Activated naive CD4-positive, alpha-beta T cell treated with Interleukin-2 at 50 U/mL for 16 hours (primary cell): ENCODE measurements around the gene ECT2.
"Not testable (repeated sequence)": the region's sequence is repeated elsewhere in the genome, so short reads cannot be mapped to it uniquely, and the experiment has no call there.

Experiments used
- DNase-seq: peaks from one replicate; pipeline ENCODE4 v3.0.0-alpha.2; 2020

Gene ECT2, protein sequence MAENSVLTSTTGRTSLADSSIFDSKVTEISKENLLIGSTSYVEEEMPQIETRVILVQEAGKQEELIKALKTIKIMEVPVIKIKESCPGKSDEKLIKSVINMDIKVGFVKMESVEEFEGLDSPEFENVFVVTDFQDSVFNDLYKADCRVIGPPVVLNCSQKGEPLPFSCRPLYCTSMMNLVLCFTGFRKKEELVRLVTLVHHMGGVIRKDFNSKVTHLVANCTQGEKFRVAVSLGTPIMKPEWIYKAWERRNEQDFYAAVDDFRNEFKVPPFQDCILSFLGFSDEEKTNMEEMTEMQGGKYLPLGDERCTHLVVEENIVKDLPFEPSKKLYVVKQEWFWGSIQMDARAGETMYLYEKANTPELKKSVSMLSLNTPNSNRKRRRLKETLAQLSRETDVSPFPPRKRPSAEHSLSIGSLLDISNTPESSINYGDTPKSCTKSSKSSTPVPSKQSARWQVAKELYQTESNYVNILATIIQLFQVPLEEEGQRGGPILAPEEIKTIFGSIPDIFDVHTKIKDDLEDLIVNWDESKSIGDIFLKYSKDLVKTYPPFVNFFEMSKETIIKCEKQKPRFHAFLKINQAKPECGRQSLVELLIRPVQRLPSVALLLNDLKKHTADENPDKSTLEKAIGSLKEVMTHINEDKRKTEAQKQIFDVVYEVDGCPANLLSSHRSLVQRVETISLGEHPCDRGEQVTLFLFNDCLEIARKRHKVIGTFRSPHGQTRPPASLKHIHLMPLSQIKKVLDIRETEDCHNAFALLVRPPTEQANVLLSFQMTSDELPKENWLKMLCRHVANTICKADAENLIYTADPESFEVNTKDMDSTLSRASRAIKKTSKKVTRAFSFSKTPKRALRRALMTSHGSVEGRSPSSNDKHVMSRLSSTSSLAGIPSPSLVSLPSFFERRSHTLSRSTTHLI

DNA sequence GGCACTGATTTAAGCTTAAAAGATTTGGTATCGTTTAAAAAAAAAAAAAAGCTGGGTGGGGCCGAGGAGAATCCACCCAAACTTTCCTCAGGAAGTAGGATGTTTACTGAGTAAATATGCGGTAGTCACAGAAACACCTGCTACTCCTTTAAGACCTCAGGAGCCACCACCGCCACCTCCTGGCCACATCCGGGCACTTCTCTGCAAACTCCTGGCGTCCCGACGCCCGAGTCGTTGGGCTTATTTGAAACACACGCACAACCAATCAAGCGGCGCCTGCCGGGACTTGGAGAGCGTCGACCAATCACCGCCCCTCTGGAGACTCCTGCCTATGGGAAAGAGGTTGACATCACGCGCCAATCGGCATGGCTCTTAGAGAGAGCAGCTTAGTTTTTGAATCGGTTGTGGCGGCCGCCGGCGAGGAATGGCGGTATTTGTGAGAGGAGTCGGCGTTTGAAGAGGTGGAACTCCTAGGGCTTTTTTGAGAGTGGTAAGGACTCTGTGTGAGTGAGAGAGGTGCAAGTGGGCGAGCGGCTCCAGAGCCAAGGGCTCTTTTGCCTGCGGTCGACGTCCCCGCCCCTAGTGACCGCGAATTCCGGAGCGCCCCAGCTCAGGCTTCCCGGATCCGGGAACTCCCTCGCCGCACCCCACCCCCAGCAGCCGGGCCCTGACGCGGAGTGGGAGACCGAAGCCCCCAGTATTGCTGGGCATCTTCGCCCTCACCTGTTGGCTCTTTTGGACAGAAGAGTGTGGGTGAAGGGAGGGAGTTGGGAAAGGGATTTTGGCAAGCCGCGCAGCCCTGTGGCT, at the start of gene ECT2:
ECT2 (plus strand) TSS at position 359 of the 807 bp plus-strand sequence. CDS start 3,805 bp downstream, outside the sequence.
- DNase-seq: peak; percentile 97

DNA sequence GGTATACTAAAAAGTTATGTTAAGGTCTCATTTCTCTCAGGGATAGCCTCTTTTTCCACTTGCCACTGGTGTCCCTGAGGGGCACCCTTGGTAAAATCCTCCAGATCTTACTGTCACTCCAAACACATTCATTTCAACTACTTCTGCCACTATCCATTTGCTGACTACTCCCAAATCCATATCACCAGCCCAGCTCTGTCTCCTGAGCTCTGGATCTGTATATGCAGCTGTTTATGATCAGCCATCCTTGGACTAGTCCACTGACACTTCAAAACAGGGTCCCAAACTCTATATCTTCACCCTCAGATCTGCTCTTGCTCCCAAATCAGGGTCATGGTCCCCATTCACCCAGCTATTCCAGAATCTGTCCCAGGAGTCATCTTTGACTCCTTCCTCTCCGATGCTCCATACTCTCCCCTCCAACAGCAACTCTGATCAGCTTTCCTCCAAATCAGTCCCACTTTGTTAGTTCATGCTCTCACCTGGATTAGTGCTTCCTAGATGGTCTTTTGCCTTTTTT, 49.5 kb upstream of the ECT2 start:
- no peak for DNase-seq

DNA sequence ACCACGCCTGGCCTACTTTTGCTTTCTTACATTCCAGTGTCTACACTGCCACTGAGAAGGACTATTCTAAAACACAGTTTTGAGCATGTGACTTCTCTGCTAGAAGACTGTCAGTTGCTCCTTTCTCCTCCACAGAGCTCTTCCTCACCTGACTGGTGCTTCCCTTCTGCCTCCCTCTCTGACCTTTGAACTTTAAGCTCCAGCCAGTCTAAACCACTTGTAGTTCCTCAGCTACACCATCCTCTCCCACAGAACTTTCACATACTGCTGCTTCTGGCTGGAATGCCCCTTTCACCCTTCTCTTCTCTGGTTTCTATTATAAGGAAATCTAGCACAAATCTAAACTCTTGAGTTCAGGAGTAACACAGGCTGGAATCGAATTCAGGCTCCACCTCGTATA, 48.8 kb upstream of the ECT2 start:
- DNase-seq: no peak

DNA sequence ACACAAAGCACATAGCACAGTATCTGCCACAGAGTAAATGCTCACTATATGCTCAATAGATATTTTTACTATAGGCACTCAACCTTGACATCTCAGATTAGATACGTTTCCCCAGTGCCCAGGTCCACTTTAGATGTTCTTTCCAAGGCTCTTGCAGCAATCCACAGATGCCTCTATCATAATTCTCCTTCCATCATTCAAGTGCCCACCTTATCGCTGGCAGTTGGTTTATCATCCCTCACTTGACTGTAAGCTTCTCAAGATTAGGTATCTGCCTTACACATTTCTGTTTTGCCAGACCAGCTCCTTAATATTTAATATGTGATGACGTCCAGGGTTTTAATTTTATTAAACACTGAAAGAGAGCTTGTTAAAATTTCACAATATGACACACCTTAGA, 48.3 kb upstream of the ECT2 start:
- DNase-seq: no peak

DNA sequence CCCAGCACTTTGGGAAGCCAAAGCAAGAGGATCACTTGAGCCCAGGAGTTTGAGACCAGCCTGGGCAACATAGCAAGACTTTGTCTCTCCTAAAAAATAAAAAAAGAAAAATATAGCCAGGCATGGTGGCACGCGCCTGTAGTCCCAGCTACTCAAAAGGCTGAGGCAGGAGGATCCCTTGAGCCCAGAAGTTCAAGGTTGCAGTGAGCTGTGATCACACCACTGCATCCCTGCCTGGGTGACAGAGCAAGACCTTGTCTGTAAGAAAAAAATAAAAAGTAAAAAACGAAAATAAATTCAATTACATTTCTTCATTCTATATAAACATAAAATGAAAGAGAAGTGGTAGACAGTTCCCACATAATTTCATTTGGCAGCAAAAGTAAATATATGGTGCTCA, 47.8 kb upstream of the ECT2 start:
- not testable (repeated sequence) for DNase-seq

DNA sequence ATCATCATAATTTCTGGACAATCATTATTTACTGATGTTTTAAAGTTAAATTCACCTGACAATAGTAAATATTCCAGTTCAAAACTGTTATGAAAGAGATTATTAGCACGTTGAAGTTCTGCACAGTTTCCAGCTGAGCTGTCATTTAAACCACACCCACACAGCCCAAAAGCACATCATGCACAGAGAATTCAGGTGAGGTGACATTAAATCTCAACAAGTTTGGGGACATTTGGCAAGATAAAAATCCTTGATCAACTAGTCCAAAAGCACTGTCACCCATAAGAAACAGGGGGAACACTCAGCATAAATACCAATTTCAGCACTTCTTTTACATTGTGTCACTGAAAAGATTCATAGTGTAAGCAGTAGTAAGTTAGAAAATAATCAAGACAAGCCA, 46.5 kb upstream of the ECT2 start:
- DNase-seq: no peak

DNA sequence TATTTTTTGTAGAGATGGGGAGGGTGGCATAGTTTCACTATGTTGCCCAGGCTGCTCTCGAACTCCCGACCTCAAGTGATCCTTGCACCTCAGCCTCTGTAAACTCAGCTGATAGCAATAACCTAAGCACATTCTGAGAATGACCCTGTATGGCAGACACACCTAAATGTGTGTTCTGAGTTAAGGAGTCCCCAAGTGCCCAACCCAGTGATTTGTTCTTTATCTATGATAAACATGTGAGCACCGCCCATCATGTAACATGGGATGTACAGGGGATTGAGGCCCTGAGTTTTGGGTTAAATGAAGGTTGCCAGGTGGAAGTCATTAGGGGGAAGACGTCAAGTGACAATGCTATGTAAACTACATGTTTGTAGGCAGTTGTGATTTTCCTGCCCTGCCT, 45.4 kb upstream of the ECT2 start:
- no peak for DNase-seq

DNA sequence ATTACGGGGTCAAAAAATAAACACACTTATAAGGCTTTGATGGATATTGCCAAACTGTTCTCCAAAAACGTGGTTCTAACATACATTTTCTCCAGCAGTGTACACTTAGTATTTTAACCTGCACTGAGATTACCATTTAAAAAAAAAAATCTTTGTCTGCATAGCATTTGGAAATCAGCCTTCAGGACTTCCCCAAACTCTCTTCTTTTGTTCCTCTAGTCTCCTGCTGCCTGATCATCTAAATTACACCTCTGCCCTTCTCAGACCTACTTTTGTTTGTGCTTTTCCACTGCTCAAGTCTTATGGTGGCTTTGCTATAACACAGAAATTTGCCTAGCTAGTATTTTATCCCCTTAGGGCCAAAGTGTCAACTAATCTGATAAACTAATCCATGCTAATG, 43.5 kb upstream of the ECT2 start:
- DNase-seq: no peak

DNA sequence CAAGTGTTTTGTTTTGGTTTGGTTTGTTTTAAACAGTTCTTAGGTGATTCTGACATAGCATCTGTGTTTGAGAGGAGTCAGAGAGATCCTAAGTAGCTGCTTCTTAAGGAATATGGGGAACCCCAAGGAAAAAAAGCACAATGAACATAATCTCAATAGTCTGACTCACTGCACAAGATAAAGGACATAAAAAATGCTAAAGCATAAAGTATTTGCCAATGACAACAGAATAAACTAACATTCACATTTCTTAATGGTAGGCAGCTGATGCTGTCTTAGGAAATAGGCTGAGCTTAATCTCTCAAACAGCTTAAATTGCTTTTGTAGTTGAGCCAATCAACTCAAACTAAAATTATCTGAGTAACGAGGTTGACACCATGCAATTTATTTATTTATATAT, 42.6 kb upstream of the ECT2 start:
- no peak for DNase-seq

DNA sequence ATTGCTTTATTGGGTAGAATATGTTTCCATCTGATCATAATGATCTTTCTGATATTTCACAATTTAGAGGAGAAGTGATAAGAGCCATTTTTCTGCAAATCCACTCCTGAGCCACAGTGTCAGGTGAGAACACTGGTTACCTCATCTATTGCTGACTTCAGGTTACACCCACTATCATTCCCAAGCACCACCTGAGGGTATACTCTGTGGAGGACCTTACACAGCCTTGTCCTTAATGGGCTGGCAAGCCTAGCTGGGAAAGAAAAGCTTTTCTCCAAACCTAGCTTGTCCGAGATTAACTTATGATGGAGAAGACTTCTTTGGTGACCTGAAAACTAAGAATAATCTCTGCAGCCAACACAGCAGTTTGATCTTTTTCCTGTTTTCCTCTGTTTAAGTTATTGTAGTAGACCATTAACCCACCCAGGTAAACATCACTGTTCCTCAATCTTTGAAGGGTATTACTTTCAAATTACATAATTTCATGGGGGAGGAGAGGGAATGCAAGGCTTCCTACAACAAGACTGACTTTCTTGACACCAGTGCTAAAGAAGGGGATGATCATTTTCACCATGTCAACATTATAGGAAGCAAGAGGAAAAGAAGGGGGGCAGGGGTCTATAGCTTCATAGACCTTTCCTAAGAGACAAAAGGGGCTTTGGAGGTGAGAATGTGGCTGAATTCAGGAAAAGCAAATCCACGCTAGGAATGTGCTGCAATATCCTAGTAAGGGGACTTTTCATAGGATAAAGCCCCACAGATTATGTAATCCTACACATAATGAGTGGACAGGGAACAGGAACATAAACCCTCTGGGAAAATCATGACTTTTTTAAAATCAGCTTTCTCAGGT, 41.4 kb upstream of the ECT2 start:
- DNase-seq: no peak

DNA sequence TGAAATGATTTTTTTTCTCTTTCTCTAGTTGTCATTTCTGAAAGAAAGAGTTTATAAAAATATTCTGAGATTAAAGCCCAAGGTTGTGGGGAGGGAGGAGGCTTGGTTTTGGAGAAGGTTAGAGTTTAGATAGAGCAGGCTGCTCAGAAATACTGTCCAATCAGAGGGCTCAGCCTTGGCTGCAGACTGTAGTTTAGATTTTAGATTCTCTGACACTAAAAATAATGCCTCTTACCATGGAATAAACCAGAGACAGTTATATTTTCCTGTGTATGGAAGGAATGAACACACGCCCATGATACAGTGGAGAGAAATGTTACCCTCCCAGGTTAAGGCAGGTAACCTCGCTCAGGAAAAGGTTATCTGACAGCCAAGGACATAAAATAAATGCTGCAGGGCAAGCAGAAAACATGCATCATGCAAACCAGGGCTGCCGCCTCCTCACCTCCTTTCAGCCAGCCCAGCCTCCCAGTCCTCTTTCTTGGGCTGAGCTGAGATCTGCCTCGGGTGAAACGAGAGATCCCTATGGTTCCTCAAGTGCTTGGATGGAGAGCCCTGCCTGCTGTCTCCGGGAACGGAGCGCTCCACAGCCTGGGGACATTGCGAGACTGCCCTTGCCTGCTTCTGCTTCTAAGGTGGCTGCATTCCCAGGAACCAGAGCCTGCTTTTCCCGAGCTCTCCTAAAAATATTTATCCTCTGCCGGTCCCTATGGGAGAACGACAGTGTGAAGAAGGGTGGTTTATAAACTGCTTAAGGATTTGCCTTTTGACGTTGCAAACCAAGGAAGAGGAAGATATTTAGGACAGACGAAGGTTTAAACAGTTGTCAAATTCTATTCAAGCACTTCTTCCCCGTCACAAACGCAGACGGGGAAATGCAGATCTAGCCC, 40.5 kb upstream of the ECT2 start:
- DNase-seq: peak; percentile 3

DNA sequence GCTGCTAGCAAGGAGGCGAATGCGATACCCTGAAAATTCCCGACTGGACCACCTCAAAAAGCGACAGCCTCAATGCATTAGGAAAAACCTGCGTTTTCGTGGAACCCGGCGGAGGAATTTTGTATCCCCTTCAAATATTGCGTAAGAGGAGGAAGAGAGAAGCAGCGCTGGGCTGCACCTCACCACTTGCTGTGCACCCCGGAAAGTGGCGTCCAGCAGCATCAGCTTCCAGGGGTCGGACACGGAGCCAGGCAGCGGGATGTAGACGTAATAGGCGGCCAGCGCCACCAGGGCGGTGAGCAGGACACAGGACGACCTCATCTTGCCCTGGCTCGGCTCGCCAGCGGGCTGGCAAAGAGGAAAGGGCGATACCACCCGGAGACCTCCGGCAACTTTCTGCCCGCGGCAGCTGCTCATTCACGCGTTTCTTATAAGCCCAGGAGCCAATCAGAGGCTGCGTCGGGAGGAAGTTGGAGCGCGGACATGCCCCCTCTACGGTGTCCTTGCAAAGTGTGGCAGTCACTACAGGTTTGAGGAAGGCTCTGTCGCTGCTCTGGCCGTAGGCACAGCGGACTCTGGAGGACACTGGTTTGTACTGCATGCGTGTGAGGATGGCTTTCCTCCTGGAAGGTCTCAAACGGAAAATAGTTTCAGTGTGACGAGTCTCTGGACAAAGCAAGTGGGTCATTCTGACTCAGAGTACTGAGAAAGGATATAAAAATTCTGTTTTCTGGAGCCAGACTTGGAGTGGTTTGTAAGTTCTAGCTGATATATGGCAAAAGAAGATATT, 39.7 kb upstream of the ECT2 start, which contains the start of gene NCEH1:
NCEH1 (minus strand) TSS at position 404 of the 790 bp plus-strand sequence; CDS start at position 321, 83 bp downstream.
- DNase-seq: peak; percentile 72

DNA sequence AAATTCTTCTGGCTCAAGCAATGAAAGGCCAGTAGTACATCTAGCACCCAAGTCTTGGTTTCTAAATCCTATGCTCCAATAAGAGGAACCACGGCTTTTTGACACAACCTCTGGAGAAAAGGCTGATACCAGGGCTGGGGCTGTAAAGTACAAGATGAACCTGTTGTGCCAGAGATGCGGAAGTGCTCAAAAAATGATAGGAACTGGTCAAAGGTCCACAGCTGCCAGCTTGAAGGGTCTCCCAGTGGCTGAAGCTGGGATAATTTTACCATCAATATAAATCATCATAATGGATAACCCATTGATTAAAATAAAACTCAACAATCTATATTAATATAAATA, 39.1 kb upstream of the ECT2 start:
- DNase-seq: no peak

DNA sequence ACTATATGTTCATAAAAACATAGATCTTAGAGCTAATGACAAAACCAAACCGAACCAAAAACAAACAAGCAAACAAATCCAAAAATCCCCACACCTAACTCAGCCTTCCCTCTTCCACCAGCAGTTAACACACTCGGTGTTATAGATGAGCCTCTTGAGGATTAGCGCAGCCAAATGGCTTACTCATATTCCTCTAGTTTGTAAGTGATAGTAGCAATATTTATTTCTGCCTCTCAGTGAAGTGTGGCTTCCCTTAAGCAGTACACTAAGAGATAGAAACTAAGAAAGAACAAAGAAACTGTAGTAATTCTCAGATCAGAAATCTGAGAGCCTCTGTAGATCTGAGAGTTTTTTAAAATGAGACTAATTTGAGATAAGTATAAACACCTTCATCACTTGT, 37.2 kb upstream of the ECT2 start:
- no peak for DNase-seq

DNA sequence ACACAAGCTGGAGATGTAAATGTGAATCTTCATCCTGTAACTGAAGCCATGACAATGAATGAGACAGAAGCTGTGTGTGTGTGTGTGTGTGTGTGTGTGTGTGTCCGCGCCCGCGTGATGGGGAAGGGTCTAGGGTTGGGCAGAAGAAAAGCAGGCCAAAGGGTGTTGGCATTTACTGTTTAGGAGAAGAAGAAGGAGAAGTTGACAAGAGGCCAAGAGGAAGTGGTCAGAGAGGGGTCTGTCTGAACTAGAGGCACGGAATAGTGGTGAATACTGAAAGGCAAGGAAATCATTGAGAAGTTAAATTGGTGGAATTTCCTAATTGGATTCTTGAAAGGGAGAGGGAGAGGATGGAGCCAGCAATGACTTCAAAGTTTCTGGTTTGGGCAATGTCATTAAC, 34.0 kb upstream of the ECT2 start:
- no peak for DNase-seq

DNA sequence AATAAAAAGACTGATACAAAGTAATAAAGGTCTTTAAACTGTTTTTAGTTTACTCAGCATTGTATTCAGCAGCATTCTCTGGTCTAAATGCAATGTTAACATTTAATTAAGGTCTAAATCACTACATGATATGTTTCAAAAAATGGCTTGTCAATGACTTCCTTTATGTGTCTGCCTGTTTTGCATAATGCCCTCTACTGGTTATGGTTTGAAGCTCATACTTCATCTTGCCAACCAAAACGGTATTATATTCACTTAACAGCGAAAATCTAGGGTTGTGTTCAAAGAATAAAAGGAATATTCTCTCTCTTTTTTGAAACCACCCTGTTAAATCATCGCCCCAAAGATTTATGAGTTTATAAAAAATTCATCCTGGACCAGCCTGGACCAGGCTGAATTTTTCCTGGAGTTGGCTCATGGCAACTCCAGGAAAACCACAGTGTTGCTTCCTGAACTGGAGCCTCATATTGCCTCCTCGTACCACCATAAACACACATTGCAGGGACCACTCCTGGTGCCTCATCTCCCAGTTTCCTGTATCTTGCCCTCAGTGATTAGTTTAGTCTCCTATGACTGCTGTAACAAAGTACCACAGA, 32.9 kb upstream of the ECT2 start:
- no peak for DNase-seq

DNA sequence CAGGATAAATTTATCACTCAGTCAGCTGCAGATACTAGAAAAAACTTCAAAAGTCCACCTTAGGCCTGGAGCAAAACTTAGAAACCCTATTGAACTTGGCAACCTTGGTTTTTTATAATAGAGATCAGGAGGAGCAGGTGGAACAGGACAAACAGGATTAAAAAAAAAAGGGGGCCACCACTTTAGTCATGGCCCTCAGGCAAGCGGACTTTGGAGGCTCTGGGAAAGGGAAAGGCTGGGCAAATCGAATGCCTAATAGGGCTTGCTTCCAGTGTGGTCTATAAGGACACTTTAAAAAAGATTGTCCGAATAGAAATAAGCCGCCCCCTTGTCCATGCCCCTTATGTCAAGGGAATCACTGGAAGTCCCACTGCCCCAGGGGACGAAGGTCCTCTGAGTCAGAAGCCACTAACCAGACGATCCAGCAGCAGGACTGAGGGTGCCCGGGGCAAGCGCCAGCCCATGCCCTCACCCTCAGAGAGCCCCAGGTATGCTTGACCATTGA, 27.9 kb upstream of the ECT2 start:
- not testable (repeated sequence) for DNase-seq

DNA sequence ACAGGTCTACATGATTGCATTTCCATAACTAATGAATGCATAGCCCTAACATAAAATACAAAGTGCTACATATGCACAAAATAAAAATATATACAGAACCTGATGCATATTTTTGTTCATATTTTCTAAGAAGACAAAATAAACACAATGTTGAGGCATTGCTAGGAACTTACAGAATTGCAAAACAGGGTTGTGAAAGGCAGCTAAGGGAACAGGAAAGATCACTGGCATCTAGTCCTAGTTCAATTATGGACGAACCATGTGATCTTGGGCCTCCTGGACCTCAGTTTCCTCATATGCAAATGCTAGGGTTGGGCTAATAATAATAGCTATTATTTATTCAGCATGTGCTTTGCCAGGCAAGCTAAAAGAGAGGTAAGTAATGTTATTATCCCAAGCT, 24.1 kb upstream of the ECT2 start:
- DNase-seq: no peak

DNA sequence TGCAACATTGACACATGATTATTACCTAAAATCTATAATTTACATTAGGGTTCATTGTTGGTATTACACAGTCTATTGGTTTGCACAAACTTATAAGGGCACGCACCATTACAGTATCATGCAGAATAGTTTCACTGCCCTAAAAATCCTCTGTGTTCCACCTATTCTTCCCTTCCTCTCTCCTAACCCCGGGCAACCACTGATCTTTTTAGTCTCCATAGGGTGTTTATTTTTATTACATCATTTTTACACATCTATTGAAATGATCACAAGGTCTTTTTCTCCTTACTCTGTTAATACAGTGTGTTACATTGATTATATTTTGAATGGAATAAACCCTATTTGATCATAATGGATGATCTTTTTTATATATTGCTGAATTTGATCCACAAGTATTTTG, 15.5 kb upstream of the ECT2 start:
- DNase-seq: no peak
